Small intestine (tissue), 7 donors: ENCODE measurements around the gene SLC5A10. TPM values are rescaled to one million over a fixed set of nuclear protein-coding genes. Genes with fewer than 3 reads are reported as not detected.

ENCODE experiments used
- DNase-seq, 2 donors: peaks; one replicate each; pipeline versions ENCODE4 v3.0.0 to v3.0.0-alpha.2; 2013
- FAIRE-seq: peaks from 2 replicates; lab custom pipeline; 2012; peaks lifted over from hg19 to GRCh38; lab: Jason Lieb, UNC
- H3K27ac ChIP-seq, 3 donors: one replicate each; pipeline ENCODE4 v1.5.1; 2013; ENCODE audit warnings: low read length in 2 of 3, mild to moderate bottlenecking in 2 of 3, control low read depth in 1 of 3, inconsistent platforms in 1 of 3, low read depth in 1 of 3, moderate library complexity in 1 of 3
- H3K27me3 ChIP-seq, 3 donors: one replicate each; pipeline ENCODE4 v1.6.1; 2013; ENCODE audit warnings: low read length in 3 of 3, inconsistent platforms in 1 of 3; ENCODE audit not compliant: control insufficient read depth in 3 of 3, insufficient read depth in 3 of 3
- H3K36me3 ChIP-seq, 3 donors: one replicate each; pipeline ENCODE4 v1.6.1; 2013; ENCODE audit warnings: low read length in 3 of 3, inconsistent platforms in 1 of 3, low read depth in 1 of 3, mild to moderate bottlenecking in 1 of 3, moderate library complexity in 1 of 3; ENCODE audit not compliant: control insufficient read depth in 3 of 3, insufficient read depth in 2 of 3
- H3K4me1 ChIP-seq, 3 donors: one replicate each; pipeline ENCODE4 v1.6.1; 2013; ENCODE audit warnings: low read length in 2 of 3, inconsistent platforms in 1 of 3, low read depth in 1 of 3, mild to moderate bottlenecking in 1 of 3, moderate library complexity in 1 of 3; ENCODE audit not compliant: control insufficient read depth in 3 of 3, insufficient read depth in 2 of 3
- H3K4me3 ChIP-seq, 3 donors: one replicate each; pipeline ENCODE4 v1.5.1; 2013; ENCODE audit warnings: low read length in 3 of 3, control low read depth in 1 of 3, inconsistent platforms in 1 of 3, low read depth in 1 of 3, mild to moderate bottlenecking in 1 of 3, moderate library complexity in 1 of 3
- H3K9me3 ChIP-seq, 2 donors: one replicate each; pipeline ENCODE4 v1.6.1; 2013; ENCODE audit warnings: low read depth in 1 of 2, low read length in 1 of 2; ENCODE audit not compliant: control insufficient read depth in 2 of 2, insufficient read depth in 1 of 2
- WGBS, 3 donors: extraction: QIAGEN DNeasy Blood & Tissue Kit; methylation state at CpG; one replicate each; pipeline ENCODE4 v1.1.7; 2013; 5-methylcytosine and 5-hydroxymethylcytosine counted together
- polyA plus RNA-seq, 4 donors: library from polyadenylated mRNA; stranded (reverse) in 3 of 4; unstranded in 1 of 4; fragments of 200-250 nt in 3 of 4; fragments of 120-200 nt in 1 of 4; gene quantifications; one replicate each; pipeline versions ENCODE4 v1.2.1 to v1.2.3, GENCODE V29; 2013
- donor health status: healthy with polysubstance abuse.
- donor health status: control.
- donor health status: control.
- donor health status: Bipolar disorder and iron deficiency.
- donor health status: healthy.

Gene SLC5A10
- polyA plus RNA-seq, 4 donors, result 0.09 to 0.27 (median 0.22) TPM; not detected in 1

- 67 to 75% (median 71%) methylated on average over 7 of the region's 7 CpGs for WGBS, 3 donors
- H3K27ac ChIP-seq, result no peak overlapping the region
- FAIRE-seq, result no peak
- H3K36me3 ChIP-seq, result no peaks in the 10 kb centered on the region
- DNase-seq, result no peak
- H3K4me1 ChIP-seq, result peaks cover 0 to 22% (median 0%) of the 10 kb centered on the region in 3 donors
- no peaks in the 10 kb centered on the region for H3K27me3 ChIP-seq
- no peak overlapping the region for H3K4me3 ChIP-seq
- H3K9me3 ChIP-seq, result no peaks in the 10 kb centered on the region
Measured at GRCh38 chr17:19015428-19015827, 63.5 kb downstream of the SLC5A10 start.

- no peaks in the 10 kb centered on the region for H3K36me3 ChIP-seq
- no peaks in the 10 kb centered on the region for H3K9me3 ChIP-seq
- FAIRE-seq (no peak), DNase-seq (no peak)
- no peak overlapping the region for H3K4me3 ChIP-seq
- H3K27me3 ChIP-seq, result no peaks in the 10 kb centered on the region
- peaks cover 0 to 14% (median 0%) of the 10 kb centered on the region in 3 donors for H3K4me1 ChIP-seq
- H3K27ac ChIP-seq, result no peak overlapping the region
- 80 to 92% (median 91%) methylated on average over 8 of the region's 8 CpGs for whole genome bisulfite sequencing, 3 donors
Measured at GRCh38 chr17:19016297-19016696, 64.3 kb downstream of the SLC5A10 start.

- Histone ChIP-seq H3K9me3 (no peaks in the 10 kb centered on the region), H3K4me1 (peaks cover 0 to 8% (median 0%) of the 10 kb centered on the region in 3 donors), H3K27me3 (no peaks in the 10 kb centered on the region), H3K36me3 (no peaks in the 10 kb centered on the region), H3K27ac (no peak overlapping the region), H3K4me3 (no peak overlapping the region)
- no peak for DNase-seq
- 72 to 75% (median 74%) methylated on average over 7 of the region's 7 CpGs for whole genome bisulfite sequencing, 3 donors
- FAIRE-seq, result no peak
Measured at GRCh38 chr17:19016881-19017280, 64.9 kb downstream of the SLC5A10 start.

DNA sequence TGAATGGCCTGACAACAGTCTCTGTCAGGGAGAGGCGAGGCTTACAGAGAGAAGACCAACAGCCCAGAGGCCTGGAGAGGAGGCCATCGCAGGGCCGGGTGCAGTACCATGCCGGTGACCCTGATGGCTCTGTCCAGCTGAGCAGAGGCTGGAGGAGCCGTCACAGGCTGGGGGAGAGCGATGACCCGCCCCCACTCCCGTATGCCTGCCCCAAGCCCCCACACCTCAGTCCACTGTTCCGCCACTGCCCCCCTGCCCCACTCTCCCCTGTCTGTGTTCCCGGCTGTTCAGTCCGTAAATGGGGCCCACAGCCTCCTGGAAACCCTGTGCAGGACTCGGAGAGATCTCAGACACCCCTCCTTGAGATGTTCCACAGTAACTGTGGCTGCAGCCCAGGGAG lies 65.4 kb downstream of the SLC5A10 start:
- H3K4me1 ChIP-seq, result peaks cover 0 to 5% (median 0%) of the 10 kb centered on the region in 3 donors
- DNase-seq (no peak), FAIRE-seq (no peak)
- H3K9me3 ChIP-seq, result no peaks in the 10 kb centered on the region
- H3K4me3 ChIP-seq, result no peak overlapping the region
- H3K36me3 ChIP-seq, result no peaks in the 10 kb centered on the region
- no peak overlapping the region for H3K27ac ChIP-seq
- no peaks in the 10 kb centered on the region for H3K27me3 ChIP-seq
- 76 to 87% (median 77%) methylated on average over 10 to 12 of the region's 12 CpGs for WGBS, 3 donors

DNA sequence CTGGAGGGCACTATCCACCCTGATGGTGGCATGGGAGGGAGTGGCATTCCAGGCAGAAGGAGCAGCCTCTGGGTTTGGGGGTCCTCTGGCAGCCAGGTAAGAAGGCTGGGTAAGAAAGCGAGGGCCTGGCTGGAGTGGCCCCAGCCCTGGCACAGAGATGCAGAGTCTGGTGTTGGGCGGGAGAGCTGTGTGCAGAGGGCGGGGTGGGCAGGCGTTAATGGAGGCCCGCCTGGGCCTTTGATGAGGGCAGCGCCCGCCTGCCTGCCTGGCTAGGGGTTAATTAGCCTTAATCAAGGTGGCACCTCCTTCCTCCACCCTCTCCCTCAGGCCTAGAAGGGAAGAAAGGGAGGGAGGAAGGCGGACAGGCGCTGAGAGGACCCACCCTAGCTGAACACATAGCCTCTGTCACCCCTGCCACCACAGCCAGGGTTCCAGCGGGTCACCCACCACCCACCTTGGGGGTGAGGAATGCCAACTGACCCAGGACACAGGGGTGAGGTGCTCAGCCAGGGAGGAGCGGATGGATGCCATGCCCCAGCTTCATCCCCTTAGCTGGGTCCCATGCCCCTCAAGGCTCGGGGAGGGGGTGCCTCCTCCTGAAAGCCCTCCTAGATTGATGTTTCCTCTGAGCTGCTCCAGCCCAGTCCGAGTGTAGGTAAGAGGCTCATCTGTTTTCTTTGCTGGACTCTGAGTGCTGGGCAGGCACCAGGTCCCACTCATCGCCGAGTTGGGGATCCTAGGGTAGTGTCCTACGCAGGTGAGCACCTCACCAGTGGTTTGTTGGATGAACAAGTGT lies 66.0 kb downstream of the SLC5A10 start:
- DNase-seq, result peak in 1 of 2 donors; percentile 37
- H3K27ac ChIP-seq, result no peak overlapping the region
- H3K9me3 ChIP-seq, result no peaks in the 10 kb centered on the region
- peaks cover 0 to 5% (median 0%) of the 10 kb centered on the region in 3 donors for H3K4me1 ChIP-seq
- H3K27me3 ChIP-seq, result no peaks in the 10 kb centered on the region
- WGBS, 3 donors, result 49 to 67% (median 59%) methylated on average over 16 of the region's 16 CpGs
- FAIRE-seq, result no peak
- H3K36me3 ChIP-seq, result no peaks in the 10 kb centered on the region
- no peak overlapping the region for H3K4me3 ChIP-seq

DNA sequence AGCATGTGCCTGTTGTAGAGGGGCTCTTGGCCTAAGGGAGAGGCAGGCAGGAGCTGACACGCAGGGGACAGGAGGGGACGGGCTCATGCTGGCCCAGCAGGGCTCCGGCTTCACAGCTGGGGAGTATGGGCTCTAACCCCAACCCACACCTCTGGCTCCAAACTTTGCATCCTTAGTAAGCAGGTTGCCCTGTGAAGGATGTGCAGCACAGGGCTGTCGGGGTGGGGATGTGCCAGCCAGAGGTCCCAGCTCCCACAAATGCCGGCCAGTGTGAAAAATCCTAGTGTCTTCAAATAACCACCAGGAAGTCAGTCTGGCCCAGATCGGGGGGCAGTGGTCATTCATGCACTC lies 66.6 kb downstream of the SLC5A10 start:
- no peak overlapping the region for H3K27ac ChIP-seq
- H3K4me3 ChIP-seq, result no peak overlapping the region
- H3K4me1 ChIP-seq, result peaks cover 0 to 5% (median 0%) of the 10 kb centered on the region in 3 donors
- H3K36me3 ChIP-seq, result no peaks in the 10 kb centered on the region
- no peaks in the 10 kb centered on the region for H3K27me3 ChIP-seq
- H3K9me3 ChIP-seq, result no peaks in the 10 kb centered on the region
- FAIRE-seq, result no peak
- no peak for DNase-seq
- WGBS, 3 donors, result 85 to 88% (median 86%) methylated on average over 6 of the region's 6 CpGs

DNA sequence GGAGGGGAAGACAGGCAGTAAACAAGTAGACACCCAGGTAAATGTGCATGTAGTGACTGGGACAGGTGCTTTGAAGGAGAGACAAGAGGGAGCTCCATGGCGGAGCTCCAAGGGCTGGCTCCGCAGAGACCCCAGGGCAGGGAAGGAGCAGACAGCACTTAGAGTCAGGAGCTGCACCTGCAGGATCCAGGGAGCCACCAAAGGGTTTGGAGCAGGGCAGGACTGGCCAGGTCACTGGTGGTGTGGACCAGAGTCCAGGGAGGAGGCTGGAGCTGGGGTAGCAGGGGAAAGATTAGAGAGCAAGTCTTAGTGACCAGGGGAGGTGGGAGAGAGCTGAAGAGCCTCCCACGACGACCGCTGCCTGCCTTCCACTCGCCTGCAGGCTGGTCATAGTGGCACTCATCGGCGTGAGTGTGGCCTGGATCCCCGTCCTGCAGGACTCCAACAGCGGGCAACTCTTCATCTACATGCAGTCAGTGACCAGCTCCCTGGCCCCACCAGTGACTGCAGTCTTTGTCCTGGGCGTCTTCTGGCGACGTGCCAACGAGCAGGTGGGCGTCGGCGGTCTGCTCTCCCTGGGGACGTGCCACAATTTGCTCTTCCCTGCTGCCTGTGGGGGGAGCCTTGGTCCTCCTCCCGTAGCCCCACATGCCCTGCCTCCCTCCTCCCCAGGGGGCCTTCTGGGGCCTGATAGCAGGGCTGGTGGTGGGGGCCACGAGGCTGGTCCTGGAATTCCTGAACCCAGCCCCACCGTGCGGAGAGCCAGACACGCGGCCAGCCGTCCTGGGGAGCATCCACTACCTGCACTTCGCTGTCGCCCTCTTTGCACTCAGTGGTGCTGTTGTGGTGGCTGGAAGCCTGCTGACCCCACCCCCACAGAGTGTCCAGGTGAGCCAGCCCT lies 67.3 kb downstream of the SLC5A10 start:
- FAIRE-seq, result no peak
- H3K27me3 ChIP-seq, result no peaks in the 10 kb centered on the region
- WGBS, 3 donors, result 65 to 76% (median 73%) methylated on average over 24 to 27 of the region's 27 CpGs
- peaks cover 0 to 5% (median 0%) of the 10 kb centered on the region in 3 donors for H3K4me1 ChIP-seq
- no peak overlapping the region for H3K4me3 ChIP-seq
- H3K36me3 ChIP-seq, result no peaks in the 10 kb centered on the region
- H3K9me3 ChIP-seq, result no peaks in the 10 kb centered on the region
- DNase-seq, result no peak
- H3K27ac ChIP-seq, result no peak overlapping the region

DNA sequence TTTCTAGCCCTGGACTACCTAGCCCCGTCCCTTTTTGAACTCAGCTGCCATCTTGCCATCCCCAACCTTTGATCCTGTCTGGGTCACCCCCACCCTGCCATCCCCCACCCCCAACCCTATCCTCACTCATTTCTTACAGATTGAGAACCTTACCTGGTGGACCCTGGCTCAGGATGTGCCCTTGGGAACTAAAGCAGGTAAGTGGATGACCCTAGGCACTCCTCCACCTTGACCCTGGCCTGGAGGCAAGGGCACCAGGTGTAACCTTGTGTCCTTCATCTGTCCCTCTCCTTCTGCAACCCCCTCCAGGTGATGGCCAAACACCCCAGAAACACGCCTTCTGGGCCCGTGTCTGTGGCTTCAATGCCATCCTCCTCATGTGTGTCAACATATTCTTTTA lies 68.1 kb downstream of the SLC5A10 start:
- Histone ChIP-seq H3K27ac (no peak overlapping the region), H3K36me3 (no peaks in the 10 kb centered on the region), H3K4me3 (no peak overlapping the region), H3K9me3 (no peaks in the 10 kb centered on the region), H3K4me1 (peaks cover 0 to 5% (median 0%) of the 10 kb centered on the region in 3 donors), H3K27me3 (no peaks in the 10 kb centered on the region)
- FAIRE-seq (no peak), DNase-seq (no peak)
- WGBS, 3 donors, result 78 to 92% (median 88%) methylated on average over 3 of the region's 3 CpGs
